Measurements from ENCODE around the gene ZBTB8OS. TPM values are rescaled to one million over a fixed set of nuclear protein-coding genes. Genes with fewer than 3 reads are reported as not detected.

ZBTB8OS gene
- total RNA-seq, 1 experiment from 2014 or later, result 42.7 TPM

DNA sequence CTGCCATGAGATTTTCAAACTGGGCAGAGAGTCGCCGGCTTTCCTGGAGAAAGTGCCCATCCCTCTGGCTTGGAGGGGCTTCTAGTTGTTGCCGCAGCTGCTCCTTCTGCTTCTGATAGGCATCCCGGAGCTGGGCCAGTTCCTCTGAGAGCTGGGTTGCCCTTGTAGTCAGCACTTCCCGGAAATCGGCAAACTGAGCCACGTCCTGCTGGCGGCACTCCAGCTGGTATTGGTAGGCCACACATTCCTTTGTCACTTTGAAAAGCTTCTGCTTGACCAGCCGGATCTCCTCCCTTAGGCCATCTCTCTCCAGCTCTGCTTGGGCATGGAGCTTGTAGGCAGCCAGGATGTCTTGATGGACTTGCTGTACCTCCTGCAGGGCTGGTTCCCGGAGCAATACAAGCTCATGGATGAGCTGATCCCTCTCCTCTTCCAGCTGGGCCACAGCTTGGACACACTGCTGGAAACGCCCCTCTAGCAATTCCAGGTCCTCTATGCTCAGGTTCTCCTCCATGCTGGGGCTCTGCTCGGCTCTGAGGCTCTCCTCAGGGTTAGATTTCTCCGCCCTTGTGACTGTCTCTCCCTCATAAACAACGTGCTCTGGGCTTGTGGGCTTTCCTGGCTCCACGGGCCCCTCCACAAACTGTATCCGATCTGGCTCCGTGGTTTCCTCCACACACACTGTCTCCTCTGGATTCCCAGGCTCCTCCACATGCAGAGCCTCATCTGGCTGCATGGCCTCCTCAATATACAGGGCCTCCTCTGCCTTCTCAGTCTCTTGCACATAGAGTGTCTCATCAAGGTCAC is 45.0 kb upstream of the ZBTB8OS start:
- Histone ChIP-seq H2AFZ (no peak overlapping the region), H4K20me1 (ENCODE audit: insufficient read depth) (no peaks in the 10 kb centered on the region), H3F3A (ENCODE audit: insufficient read depth, low read depth) (peaks cover 9% of the 10 kb centered on the region; the same call in 1 of the 2 replicates), H3K27me3 (ENCODE audit: insufficient read depth, low read depth) (no peaks in the 10 kb centered on the region), H3K27ac (no peak overlapping the region), H3K4me1 (replicated peaks; ENCODE audit: insufficient read depth) (peaks cover 14% of the 10 kb centered on the region), H3K36me3 (ENCODE audit: low read depth) (no peaks in the 10 kb centered on the region), H3K9me2 (ENCODE audit: insufficient read depth) (no peaks in the 10 kb centered on the region), H3K4me3 (no peak overlapping the region), H3K9me3 (ENCODE audit: insufficient read depth, low read depth) (no peaks in the 10 kb centered on the region), H3K4me2 (peak overlapping the region; percentile 31; the same call in 1 of the 2 replicates), H3K79me2 (ENCODE audit: low read depth) (no peaks in the 10 kb centered on the region)
- peak; percentile 74 to 77 for DNase-seq
- intact Hi-C loops (cut with micrococcal nuclease; ENCODE audit: unreplicated experiment), result no loop called here
- TF ChIP-seq, protein P1, sequence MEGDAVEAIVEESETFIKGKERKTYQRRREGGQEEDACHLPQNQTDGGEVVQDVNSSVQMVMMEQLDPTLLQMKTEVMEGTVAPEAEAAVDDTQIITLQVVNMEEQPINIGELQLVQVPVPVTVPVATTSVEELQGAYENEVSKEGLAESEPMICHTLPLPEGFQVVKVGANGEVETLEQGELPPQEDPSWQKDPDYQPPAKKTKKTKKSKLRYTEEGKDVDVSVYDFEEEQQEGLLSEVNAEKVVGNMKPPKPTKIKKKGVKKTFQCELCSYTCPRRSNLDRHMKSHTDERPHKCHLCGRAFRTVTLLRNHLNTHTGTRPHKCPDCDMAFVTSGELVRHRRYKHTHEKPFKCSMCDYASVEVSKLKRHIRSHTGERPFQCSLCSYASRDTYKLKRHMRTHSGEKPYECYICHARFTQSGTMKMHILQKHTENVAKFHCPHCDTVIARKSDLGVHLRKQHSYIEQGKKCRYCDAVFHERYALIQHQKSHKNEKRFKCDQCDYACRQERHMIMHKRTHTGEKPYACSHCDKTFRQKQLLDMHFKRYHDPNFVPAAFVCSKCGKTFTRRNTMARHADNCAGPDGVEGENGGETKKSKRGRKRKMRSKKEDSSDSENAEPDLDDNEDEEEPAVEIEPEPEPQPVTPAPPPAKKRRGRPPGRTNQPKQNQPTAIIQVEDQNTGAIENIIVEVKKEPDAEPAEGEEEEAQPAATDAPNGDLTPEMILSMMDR (conservative IDR thresholded peaks at IDR 0.05), result no peak
- TF ChIP-seq EZH2 (IDR thresholded peaks at IDR 0.05; ENCODE audit: low read depth), result no peak
- no TSS peak for BruUV-seq (replicated peaks)
- ChIA-PET CTCF (interaction anchor here (0.5 kb wide), 1 partner anchor 92 kb away, joined by 6 read pairs; no protein-coding TSS in a partner anchor), POLR2A (ENCODE audit: unreplicated experiment) (no interaction called here)

DNA sequence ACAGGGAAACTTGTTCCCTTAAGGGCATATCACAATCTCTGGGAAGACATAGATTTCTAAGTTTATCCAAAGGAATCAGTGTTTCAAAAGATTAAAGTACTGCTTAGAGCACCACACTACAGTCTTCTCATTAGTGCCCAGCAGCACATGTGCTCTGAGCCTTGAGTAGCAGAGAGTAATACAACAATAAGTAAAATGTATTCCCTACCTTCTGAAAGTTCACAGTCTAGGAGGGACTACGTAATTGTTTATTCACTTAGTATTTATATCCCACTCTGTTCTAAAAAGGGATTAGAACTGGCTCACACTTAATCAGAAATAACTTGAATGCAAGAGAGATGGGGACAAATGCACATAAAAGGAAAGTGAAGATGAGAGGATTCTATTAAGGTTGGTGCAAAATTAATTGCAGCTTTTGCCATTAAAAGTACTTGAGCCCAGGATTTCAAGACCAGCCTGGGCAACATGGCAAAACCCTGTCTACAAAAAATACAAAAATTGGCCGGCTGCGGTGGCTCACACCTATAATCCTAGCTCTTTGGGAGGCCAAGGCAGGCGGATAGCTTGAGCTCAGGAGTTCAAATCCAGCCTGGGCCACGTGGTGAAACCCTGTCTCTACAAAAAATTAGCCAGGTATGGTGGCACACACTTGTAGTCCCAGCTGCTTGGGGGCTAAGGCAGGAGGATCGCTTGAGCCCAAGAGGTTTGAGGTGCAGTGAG is 43.3 kb upstream of the ZBTB8OS start:
- Histone ChIP-seq H3K4me2 (no peak overlapping the region), H3F3A (ENCODE audit: insufficient read depth, low read depth) (peaks cover 19% of the 10 kb centered on the region; the same call in 1 of the 2 replicates), H3K27ac (no peak overlapping the region), H3K9me3 (ENCODE audit: insufficient read depth, low read depth) (no peaks in the 10 kb centered on the region), H3K79me2 (ENCODE audit: low read depth) (no peaks in the 10 kb centered on the region), H3K36me3 (ENCODE audit: low read depth) (no peaks in the 10 kb centered on the region), H2AFZ (no peak overlapping the region), H4K20me1 (ENCODE audit: insufficient read depth) (no peaks in the 10 kb centered on the region), H3K4me1 (replicated peaks; ENCODE audit: insufficient read depth) (peaks cover 14% of the 10 kb centered on the region), H3K27me3 (ENCODE audit: insufficient read depth, low read depth) (no peaks in the 10 kb centered on the region), H3K9me2 (ENCODE audit: insufficient read depth) (no peaks in the 10 kb centered on the region), H3K4me3 (no peak overlapping the region)
- CTCF ChIA-PET, result no interaction called here
- no peak for DNase-seq
- intact Hi-C loops (cut with micrococcal nuclease; ENCODE audit: unreplicated experiment), result no loop called here
- POLR2A ChIA-PET (ENCODE audit: unreplicated experiment), result no interaction called here
- no TSS peak for BruUV-seq (replicated peaks)
- TF ChIP-seq, protein P1 (conservative IDR thresholded peaks at IDR 0.05), result no peak
- TF ChIP-seq EZH2 (IDR thresholded peaks at IDR 0.05; ENCODE audit: low read depth), result no peak

DNA sequence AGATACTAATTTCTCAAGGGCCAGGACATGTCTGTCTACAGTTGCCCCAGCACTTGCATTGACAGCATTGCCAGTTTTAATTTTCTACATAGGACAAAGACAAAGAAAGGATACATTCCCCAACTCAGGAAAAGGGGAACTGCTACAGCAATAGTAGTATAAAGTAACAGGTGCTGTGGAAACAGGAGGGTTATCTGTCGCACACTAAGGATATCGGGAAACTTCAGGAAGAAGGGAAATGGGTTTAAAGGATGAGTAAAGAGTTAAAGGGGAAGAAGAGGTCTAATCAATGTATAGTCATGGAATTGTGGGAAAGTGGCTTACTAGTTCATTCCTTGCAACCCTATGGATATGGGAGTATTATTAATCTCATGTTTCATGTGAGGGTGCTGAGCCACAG is 36.0 kb upstream of the ZBTB8OS start:
- ChIA-PET POLR2A (ENCODE audit: unreplicated experiment) (no interaction called here), CTCF (no interaction called here)

More for the DNA sequence above, 36.0 kb upstream of the ZBTB8OS start:
- Histone ChIP-seq H3K36me3 (ENCODE audit: low read depth) (peaks cover 19% of the 10 kb centered on the region; the same call in 1 of the 2 replicates), H3K9me3 (ENCODE audit: insufficient read depth, low read depth) (no peaks in the 10 kb centered on the region), H3K9me2 (ENCODE audit: insufficient read depth) (no peaks in the 10 kb centered on the region), H3K27ac (no peak overlapping the region), H3K4me1 (replicated peaks; ENCODE audit: insufficient read depth) (no peaks in the 10 kb centered on the region), H3F3A (ENCODE audit: insufficient read depth, low read depth) (peaks cover 62% of the 10 kb centered on the region; the same call in 1 of the 2 replicates), H4K20me1 (ENCODE audit: insufficient read depth) (no peaks in the 10 kb centered on the region), H2AFZ (no peak overlapping the region), H3K79me2 (ENCODE audit: low read depth) (no peaks in the 10 kb centered on the region), H3K4me2 (no peak overlapping the region), H3K4me3 (no peak overlapping the region), H3K27me3 (ENCODE audit: insufficient read depth, low read depth) (no peaks in the 10 kb centered on the region)
- intact Hi-C loops (cut with micrococcal nuclease; ENCODE audit: unreplicated experiment), result no loop called here
- no peak for DNase-seq
- no TSS peak for BruUV-seq (replicated peaks)
- TF ChIP-seq, protein P1 (conservative IDR thresholded peaks at IDR 0.05), result no peak
- no peak for TF ChIP-seq EZH2 (IDR thresholded peaks at IDR 0.05; ENCODE audit: low read depth)

All from PC-9 (cell line).